IMR-90 (cell line): ENCODE data around the gene EIF5A. TPM values are rescaled to one million over a fixed set of nuclear protein-coding genes. Genes with fewer than 3 reads are reported as not detected.

Experiments
- ATAC-seq: fragments of 200-7000 bp; cut with Tn5 transposase; 2 replicates; pipeline ENCODE4 v1.9.1; 2020; ENCODE audit warnings: low read depth, mild to moderate bottlenecking, moderate library complexity
- BruUV-seq: library from RNA; stranded (reverse); fragments of 400-500 nt; replicated peaks from 2 replicates; lab custom pipeline; 2021; lab: Mats Ljungman, UMichigan
- CTCF ChIA-PET: fragments of 300-600 bp; formaldehyde crosslinking; extraction: SDS; loops from one replicate; lab custom pipeline; 2021; ENCODE audit warnings: antibody characterized with exemption; lab: Yijun Ruan, JAX
- POLR2A ChIA-PET: fragments of 300-600 bp; sonication (Branson Sonifier 250); formaldehyde crosslinking; loops from one replicate; lab custom pipeline; 2022; ENCODE audit warnings: antibody characterized with exemption; ENCODE audit not compliant: unreplicated experiment; lab: Charles Lee
- DNase-seq: peaks from one replicate; pipeline ENCODE4 v3.0.0; 2013
- H2AFZ ChIP-seq: replicated peaks from 2 replicates; pipeline ENCODE3; 2013; ENCODE audit warnings: low read length, mild to moderate bottlenecking; ENCODE audit not compliant: poor library complexity
- H2AK5ac ChIP-seq: 2 replicates; pipeline ENCODE4 v1.6.1; 2013; ENCODE audit warnings: low read depth, low read length, inconsistent platforms
- H2AK9ac ChIP-seq: replicated peaks from 2 replicates; pipeline ENCODE3; 2013; ENCODE audit warnings: mild to moderate bottlenecking, low read depth, low read length, moderate library complexity; ENCODE audit not compliant: poor library complexity
- H2BK120ac ChIP-seq: 2 replicates; pipeline ENCODE4 v1.6.1; 2013; ENCODE audit warnings: low read depth, low read length, inconsistent platforms
- H2BK15ac ChIP-seq: 3 replicates; pipeline ENCODE4 v1.6.1; 2013; ENCODE audit warnings: low read depth, low read length, inconsistent platforms
- H2BK20ac ChIP-seq: 2 replicates; pipeline ENCODE4 v1.6.1; 2013; ENCODE audit warnings: low read depth, mild to moderate bottlenecking, inconsistent platforms, low read length, moderate library complexity
- H2BK5ac ChIP-seq: 2 replicates; pipeline ENCODE4 v1.6.1; 2013; ENCODE audit warnings: mild to moderate bottlenecking, low read depth, low read length, inconsistent platforms; ENCODE audit not compliant: poor library complexity, severe bottlenecking
- H3K14ac ChIP-seq: replicated peaks from 2 replicates; pipeline ENCODE4 v1.6.1; 2013; ENCODE audit warnings: low read depth, low read length, inconsistent platforms
- H3K18ac ChIP-seq: 2 replicates; pipeline ENCODE4 v1.6.1; 2013; ENCODE audit warnings: low read depth, low read length, control low read depth
- H3K23ac ChIP-seq: 2 replicates; pipeline ENCODE4 v1.6.1; 2013; ENCODE audit warnings: low read depth, low read length, inconsistent platforms
- H3K27ac ChIP-seq: 2 replicates; pipeline ENCODE4 v1.5.1; 2013; ENCODE audit warnings: mild to moderate bottlenecking, control low read depth, low read length; ENCODE audit not compliant: insufficient read depth
- H3K27me3 ChIP-seq: 2 replicates; pipeline ENCODE4 v1.6.1; 2013; ENCODE audit warnings: low read length; ENCODE audit not compliant: control insufficient read depth, insufficient read depth
- H3K36me3 ChIP-seq: 2 replicates; pipeline ENCODE4 v1.6.1; 2013; ENCODE audit warnings: low read length, mixed read lengths; ENCODE audit not compliant: control insufficient read depth, insufficient read depth
- H3K4ac ChIP-seq: 2 replicates; pipeline ENCODE4 v1.6.1; 2013; ENCODE audit warnings: low read depth, low read length, inconsistent platforms
- H3K4me1 ChIP-seq: 2 replicates; pipeline ENCODE4 v1.6.1; 2013; ENCODE audit warnings: low read length, mixed read lengths; ENCODE audit not compliant: control insufficient read depth, insufficient read depth
- H3K4me2 ChIP-seq: 2 replicates; pipeline ENCODE4 v1.6.1; 2013; ENCODE audit warnings: low read depth, mild to moderate bottlenecking, control low read depth, low read length, moderate library complexity
- H3K4me3 ChIP-seq: 2 replicates; pipeline ENCODE4 v1.5.1; 2013; ENCODE audit warnings: low read depth, mild to moderate bottlenecking, control low read depth, low read length, moderate library complexity; ENCODE audit not compliant: insufficient read depth
- H3K56ac ChIP-seq: 2 replicates; pipeline ENCODE4 v1.6.1; 2013; ENCODE audit warnings: low read length, inconsistent platforms; ENCODE audit not compliant: insufficient read depth; ENCODE audit errors: extremely low read depth
- H3K79me1 ChIP-seq, 2 experiments: 2 replicates each; pipeline ENCODE4 v1.6.1; 2013; ENCODE audit warnings: low read length in 2 of 2, inconsistent platforms in 1 of 2, low read depth in 1 of 2
- H3K9ac ChIP-seq: 2 replicates; pipeline ENCODE4 v1.6.1; 2013; ENCODE audit warnings: low read depth, low read length, control low read depth
- H3K9me1 ChIP-seq: 2 replicates; pipeline ENCODE4 v1.6.1; 2013; ENCODE audit warnings: low read length, inconsistent platforms; ENCODE audit not compliant: insufficient read depth
- H3K9me3 ChIP-seq: 2 replicates; pipeline ENCODE4 v1.6.1; 2013; ENCODE audit warnings: low read length; ENCODE audit not compliant: control insufficient read depth, insufficient read depth
- H4K20me1 ChIP-seq: 2 replicates; pipeline ENCODE4 v1.6.1; 2013; ENCODE audit warnings: low read length, inconsistent platforms; ENCODE audit not compliant: insufficient read depth
- H4K5ac ChIP-seq: 2 replicates; pipeline ENCODE4 v1.6.1; 2013; ENCODE audit warnings: mild to moderate bottlenecking, low read depth, low read length, control low read depth
- H4K8ac ChIP-seq, 2 experiments: 2 replicates each; pipeline ENCODE4 v1.6.1; 2013; ENCODE audit warnings: low read depth in 2 of 2, low read length in 2 of 2, control low read depth in 1 of 2, inconsistent platforms in 1 of 2
- H4K91ac ChIP-seq: 2 replicates; pipeline ENCODE4 v1.6.1; 2013; ENCODE audit warnings: low read depth, low read length, inconsistent platforms; ENCODE audit not compliant: insufficient read depth
- BHLHE40 ChIP-seq: fragments of 150-350 bp; IDR thresholded peaks from 2 replicates; pipeline ENCODE4 v1.6.1; 2016; ENCODE audit warnings: mild to moderate bottlenecking, low read depth, low read length
- CHD1 ChIP-seq: IDR thresholded peaks from 2 replicates; pipeline ENCODE4 v1.6.1; 2012; ENCODE audit warnings: low read depth, low read length, improper control_type of control experiment
- FOS ChIP-seq: fragments of 150-350 bp; IDR thresholded peaks from 2 replicates; pipeline ENCODE4 v1.6.1; 2016; ENCODE audit warnings: low read depth, low read length
- NFE2L2 ChIP-seq: fragments of 150-350 bp; IDR thresholded peaks from 2 replicates; pipeline ENCODE4 v1.6.1; 2016; ENCODE audit warnings: low read depth, mild to moderate bottlenecking, low read length
- RAD21 ChIP-seq: IDR thresholded peaks from 2 replicates; pipeline ENCODE4 v1.6.1; 2012; ENCODE audit warnings: low read length, improper control_type of control experiment
- RCOR1 ChIP-seq: IDR thresholded peaks from 2 replicates; pipeline ENCODE4 v1.6.1; 2012; ENCODE audit warnings: mild to moderate bottlenecking, low read length, improper control_type of control experiment; ENCODE audit not compliant: insufficient replicate concordance
- RFX5 ChIP-seq: IDR thresholded peaks from 2 replicates; pipeline ENCODE4 v1.8.0; 2012; ENCODE audit warnings: low read depth, mild to moderate bottlenecking, low read length, moderate library complexity
- SMC3 ChIP-seq: fragments of 150-350 bp; IDR thresholded peaks from 2 replicates; pipeline ENCODE4 v1.6.1; 2016; ENCODE audit warnings: low read depth, mild to moderate bottlenecking, antibody characterized with exemption, low read length, moderate library complexity
- WGBS, 2 experiments: methylation state at CpG; one replicate each; pipeline versions ENCODE4 v1.1.5 to v1.1.7; 2013; ENCODE audit warnings: missing lambda C conversion rate in 2 of 2; ENCODE audit not compliant: insufficient read length in 1 of 2; ENCODE audit errors: extremely low coverage in 2 of 2; 5-methylcytosine and 5-hydroxymethylcytosine counted together
- dilution Hi-C: fragments of 300-500 bp; cut with HindIII; formaldehyde crosslinking; loops from one replicate; pipeline ENCODE4 v1.14.3; 2018; ENCODE audit warnings: low sequenced_read_pairs; ENCODE audit not compliant: unreplicated experiment
- in situ Hi-C: fragments of 300-500 bp; cut with MboI; formaldehyde crosslinking; loops from 3 replicates; pipeline ENCODE4 v1.14.3; 2019; ENCODE audit warnings: low sequenced_read_pairs, inconsistent platforms, mixed read lengths
- intact Hi-C: fragments of 100-400 bp; cut with micrococcal nuclease; formaldehyde crosslinking; loops from 2 replicates; pipeline ENCODE4 v1.10.0; 2022
- polyA plus RNA-seq, 3 experiments: library from polyadenylated mRNA; depleted of rRNA; stranded (reverse); fragments of >200 nt; gene quantifications; 2 replicates each; pipeline ENCODE4 v1.2.3, GENCODE V29; 2012; ENCODE audit warnings: low replicate concordance in 1 of 3
- total RNA-seq: library from RNA; depleted of rRNA; stranded (reverse); fragments of >200 nt; gene quantifications from 2 replicates; pipeline ENCODE4 v1.2.3, GENCODE V29; 2012
- TF ChIP-seq, protein P1 (sequence below): fragments of 150-350 bp; IDR thresholded peaks from 2 replicates; pipeline ENCODE4 v1.6.1; 2017; ENCODE audit warnings: mild to moderate bottlenecking, antibody characterized with exemption, low read length, low read depth
- TF ChIP-seq, protein P2 (sequence below): conservative IDR thresholded peaks from 2 replicates; pipeline ENCODE4 v1.5.1; 2012; ENCODE audit warnings: mild to moderate bottlenecking, low read depth, low read length, improper control_type of control experiment

The EIF5A gene
- total and polyA plus RNA-seq, 2 of the 4 experiments (the other 2 are of a cell fraction) = 782 to 883 TPM

DNA sequence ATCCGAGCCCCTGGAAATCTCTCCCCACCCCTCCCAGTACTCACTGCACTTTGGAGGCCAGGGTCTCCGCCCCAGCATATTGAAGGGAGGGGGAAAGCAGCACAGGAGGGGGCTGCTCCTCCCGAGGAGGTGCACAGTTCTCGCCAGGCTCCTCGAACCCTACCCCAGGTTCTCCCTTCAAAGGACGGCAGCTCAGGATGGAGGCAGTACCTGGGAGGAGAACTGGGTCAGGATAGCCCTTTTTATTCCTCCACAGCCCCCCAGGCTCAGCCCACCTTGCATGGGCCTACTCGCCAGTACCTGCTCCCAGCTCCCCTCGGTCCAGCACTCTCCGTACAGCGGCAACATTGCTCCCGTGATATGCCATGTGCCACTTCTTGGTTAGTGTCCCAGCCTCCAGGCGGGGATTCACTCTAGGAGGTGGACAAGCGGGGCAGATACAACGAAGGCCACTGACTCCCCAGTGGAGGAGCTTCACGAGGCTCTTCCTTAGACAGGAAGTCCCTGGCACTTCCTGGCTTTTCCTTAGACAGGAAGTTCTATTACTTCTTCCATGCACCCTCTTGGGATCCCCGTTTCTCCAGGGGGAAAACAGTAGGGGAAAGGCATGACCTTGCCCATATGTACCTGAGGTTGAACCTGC is 9.9 kb downstream of the EIF5A start (continued):
- no peak for TF ChIP-seq RAD21
- TF ChIP-seq, protein P1, sequence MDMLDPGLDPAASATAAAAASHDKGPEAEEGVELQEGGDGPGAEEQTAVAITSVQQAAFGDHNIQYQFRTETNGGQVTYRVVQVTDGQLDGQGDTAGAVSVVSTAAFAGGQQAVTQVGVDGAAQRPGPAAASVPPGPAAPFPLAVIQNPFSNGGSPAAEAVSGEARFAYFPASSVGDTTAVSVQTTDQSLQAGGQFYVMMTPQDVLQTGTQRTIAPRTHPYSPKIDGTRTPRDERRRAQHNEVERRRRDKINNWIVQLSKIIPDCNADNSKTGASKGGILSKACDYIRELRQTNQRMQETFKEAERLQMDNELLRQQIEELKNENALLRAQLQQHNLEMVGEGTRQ = no peak

DNA sequence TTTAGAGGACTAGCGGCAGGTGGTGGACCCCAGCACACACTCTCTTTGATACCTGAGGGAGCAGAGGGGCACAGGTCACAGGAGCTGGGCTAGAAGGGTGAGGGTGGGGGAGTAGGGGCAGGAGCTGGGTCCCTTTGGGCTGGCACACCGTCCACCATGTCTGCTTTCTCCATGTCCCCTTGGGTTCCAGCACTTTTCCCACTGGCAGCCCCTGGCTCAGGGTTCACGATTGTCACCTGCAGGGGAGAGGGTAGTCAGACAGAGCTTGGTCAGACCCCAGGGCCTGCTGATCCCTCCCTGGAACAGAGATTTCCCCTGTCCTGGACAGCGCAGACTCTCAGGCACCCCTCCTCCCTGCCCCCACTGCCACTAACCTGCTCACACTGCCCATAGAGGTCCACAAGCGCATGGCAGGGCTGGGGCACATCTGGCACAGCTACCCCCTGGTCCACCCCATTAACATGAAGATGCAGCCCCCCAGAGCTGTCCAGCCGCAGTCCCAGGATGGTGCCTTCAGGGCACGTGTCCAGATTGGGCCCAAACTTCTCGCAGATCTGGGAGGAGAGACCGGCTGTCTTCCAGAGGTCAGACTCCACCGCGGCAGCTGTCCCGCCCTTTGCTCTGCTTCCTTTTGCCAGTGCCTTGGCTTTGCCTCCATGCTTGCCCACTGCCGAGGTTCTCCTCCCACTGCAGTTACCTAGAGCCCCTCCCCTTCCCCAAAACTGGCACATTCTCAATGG is 10.9 kb downstream of the EIF5A start:
- Histone ChIP-seq H3K9me1 (0 out of 2 replicates have a peak, but pooled peaks cover 4% of the 10 kb centered on the region), H2AK5ac (no peak overlapping the region), H3K18ac (no peak overlapping the region), H2BK20ac (no peak overlapping the region), H3K14ac (no peak overlapping the region), H3K9me3 (no peaks in the 10 kb centered on the region), H4K91ac (no peak overlapping the region), H3K4me2 (no peak overlapping the region), H4K20me1 (peaks cover 16% of the 10 kb centered on the region), H3K27me3 (no peaks in the 10 kb centered on the region), H2BK15ac (no peak overlapping the region), H3K23ac (no peak overlapping the region), H3K79me1 (peaks cover 9 to 21% of the 10 kb centered on the region in 2 experiments; a peak in 3 of 4 replicates), H3K4ac (no peak overlapping the region), H3K27ac (no peak overlapping the region), H3K4me3 (no peak overlapping the region), H2BK120ac (no peak overlapping the region), H4K8ac (no peak overlapping the region), H3K56ac (no peak overlapping the region), H2AFZ (no peak overlapping the region), H3K9ac (no peak overlapping the region), H4K5ac (no peak overlapping the region), H3K36me3 (peaks cover 67% of the 10 kb centered on the region), H3K4me1 (peaks cover 7% of the 10 kb centered on the region), H2AK9ac (no peak overlapping the region), H2BK5ac (no peak overlapping the region)
- BruUV-seq = no TSS peak
- in situ Hi-C loops (no loop called here), dilution Hi-C loops (no loop called here), intact Hi-C loops (no loop called here)
- ATAC-seq = no peak
- 95% methylated on average over 9 of the region's 13 CpGs; no CpG with 5 or more reads in 1 of the 2 experiments for WGBS, 2 experiments
- ChIA-PET CTCF (no interaction called here), POLR2A (no interaction called here)
- no peak for DNase-seq
- TF ChIP-seq NFE2L2 (no peak), RAD21 (no peak), BHLHE40 (no peak), RCOR1 (no peak), FOS (no peak), RFX5 (no peak), SMC3 (no peak), CHD1 (no peak)
- TF ChIP-seq, protein P1 = no peak
- TF ChIP-seq, protein P2, sequence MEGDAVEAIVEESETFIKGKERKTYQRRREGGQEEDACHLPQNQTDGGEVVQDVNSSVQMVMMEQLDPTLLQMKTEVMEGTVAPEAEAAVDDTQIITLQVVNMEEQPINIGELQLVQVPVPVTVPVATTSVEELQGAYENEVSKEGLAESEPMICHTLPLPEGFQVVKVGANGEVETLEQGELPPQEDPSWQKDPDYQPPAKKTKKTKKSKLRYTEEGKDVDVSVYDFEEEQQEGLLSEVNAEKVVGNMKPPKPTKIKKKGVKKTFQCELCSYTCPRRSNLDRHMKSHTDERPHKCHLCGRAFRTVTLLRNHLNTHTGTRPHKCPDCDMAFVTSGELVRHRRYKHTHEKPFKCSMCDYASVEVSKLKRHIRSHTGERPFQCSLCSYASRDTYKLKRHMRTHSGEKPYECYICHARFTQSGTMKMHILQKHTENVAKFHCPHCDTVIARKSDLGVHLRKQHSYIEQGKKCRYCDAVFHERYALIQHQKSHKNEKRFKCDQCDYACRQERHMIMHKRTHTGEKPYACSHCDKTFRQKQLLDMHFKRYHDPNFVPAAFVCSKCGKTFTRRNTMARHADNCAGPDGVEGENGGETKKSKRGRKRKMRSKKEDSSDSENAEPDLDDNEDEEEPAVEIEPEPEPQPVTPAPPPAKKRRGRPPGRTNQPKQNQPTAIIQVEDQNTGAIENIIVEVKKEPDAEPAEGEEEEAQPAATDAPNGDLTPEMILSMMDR = no peak
